ENCODE data around the gene RACK1.
A peak's percentile ranks its signal among the peaks of the same experiment; 100 is the strongest.

DNA sequence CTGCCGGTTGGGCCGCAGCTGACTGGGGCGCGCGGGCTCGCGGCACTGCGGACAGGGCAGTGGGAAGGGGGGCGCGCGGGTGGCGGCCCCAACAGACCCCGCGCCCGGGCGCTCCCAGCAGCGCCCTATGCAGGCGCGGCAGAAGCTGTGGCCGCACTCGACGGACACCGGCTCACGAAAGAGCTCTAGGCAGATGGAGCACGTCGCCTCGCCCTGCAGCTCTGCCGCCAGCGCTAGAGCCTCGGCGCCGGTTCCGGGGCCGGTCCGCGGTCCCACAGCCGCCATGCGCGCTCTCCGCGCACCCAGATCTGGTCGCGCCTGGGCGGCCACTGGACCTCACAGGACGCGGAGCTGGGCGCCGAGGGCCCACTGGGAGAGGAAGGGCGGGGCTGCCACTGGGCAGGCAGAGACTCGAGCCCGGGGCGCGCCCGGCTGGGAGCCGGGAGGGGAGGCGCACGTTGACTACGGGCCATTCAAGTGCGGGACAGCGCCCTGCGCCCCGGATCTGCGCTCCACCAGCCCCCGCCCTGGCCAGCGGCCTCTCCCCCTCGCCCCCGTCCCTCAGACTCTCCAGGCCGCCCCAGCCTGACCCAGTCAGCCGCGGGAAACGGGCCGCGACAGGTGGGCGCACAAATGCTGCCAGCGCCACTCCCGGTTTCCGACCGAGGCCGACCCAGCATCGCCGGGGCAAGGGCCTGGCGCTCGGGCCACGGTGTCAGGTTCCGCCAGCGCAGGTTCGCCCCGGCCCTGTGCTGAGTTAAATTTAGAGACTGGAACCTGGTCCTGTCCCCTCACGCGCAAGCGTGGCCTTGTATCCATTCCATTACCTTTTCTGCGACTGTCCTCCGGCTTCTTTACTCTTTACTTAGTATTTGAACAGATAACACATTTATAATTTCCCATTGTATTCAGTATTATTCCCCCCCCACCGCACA is 38.6 kb downstream of the RACK1 start, which contains the start of gene TRIM7:
- TF ChIP-seq YY1 (IDR thresholded peaks at IDR 0.05; ENCODE audit: insufficient read depth, insufficient read length) (no peak), SUZ12 (IDR thresholded peaks at IDR 0.05; ENCODE audit: extremely low read depth, insufficient read depth, insufficient read length) (peak; percentile 48)
